Thyroid gland (tissue), 4 donors: ENCODE measurements around the gene TMEM219.

Source experiments
- CTCF ChIP-seq, 6 experiments: fragments of 200-600 bp in 3 of 6; fragments of 450-650 bp in 3 of 6; sonication (generic) in 3 of 6; IDR thresholded peaks; one replicate each; pipeline ENCODE4 v1.5.1; 2016 to 2019; ENCODE audit warnings: antibody characterized with exemption in 6 of 6, mild to moderate bottlenecking in 2 of 6, inconsistent platforms in 1 of 6, moderate library complexity in 1 of 6
- POLR2A ChIP-seq, 2 donors: fragments of 450-650 bp; IDR thresholded peaks; one replicate each; pipeline ENCODE4 v1.6.1; 2017; ENCODE audit warnings: antibody characterized with exemption in 2 of 2, mild to moderate bottlenecking in 2 of 2, moderate library complexity in 1 of 2

DNA sequence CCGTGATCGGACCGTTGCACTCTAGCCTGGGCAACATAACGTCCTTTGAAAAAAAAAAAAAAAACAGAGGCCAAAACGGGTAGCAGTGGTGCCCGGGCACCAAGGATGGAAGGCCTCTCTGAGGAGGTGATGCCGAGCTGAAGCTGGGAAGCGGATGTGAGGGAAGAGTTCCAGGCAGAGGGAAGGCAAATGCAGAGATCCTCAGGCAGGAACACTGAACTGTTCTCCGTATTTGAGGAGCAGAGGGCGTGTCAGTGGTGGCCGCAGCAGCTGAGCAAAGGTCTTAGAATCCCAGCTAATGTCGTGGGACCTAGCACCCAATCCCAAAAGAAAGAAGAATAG, 35.2 kb upstream of the TMEM219 start:
- TF ChIP-seq CTCF (IDR thresholded peaks at IDR 0.05) (no peak), POLR2A (IDR thresholded peaks at IDR 0.05) (no peak)
